ENCODE results near the gene APBA2.

GRCh38 chr15:28915041-28915810 lies 29.5 kb downstream of the APBA2 start:
- no peak for TF ChIP-seq CTCF (IDR thresholded peaks at IDR 0.05)
- TF ChIP-seq POLR2AphosphoS5 (IDR thresholded peaks at IDR 0.05), result no peak
- no peak for TF ChIP-seq POLR2A (IDR thresholded peaks at IDR 0.05)
